ENCODE data around the gene ALG1.
"Not testable (repeated sequence)": the region's sequence is repeated elsewhere in the genome, so short reads cannot be mapped to it uniquely, and the experiment has no call there.

Gene ALG1

DNA sequence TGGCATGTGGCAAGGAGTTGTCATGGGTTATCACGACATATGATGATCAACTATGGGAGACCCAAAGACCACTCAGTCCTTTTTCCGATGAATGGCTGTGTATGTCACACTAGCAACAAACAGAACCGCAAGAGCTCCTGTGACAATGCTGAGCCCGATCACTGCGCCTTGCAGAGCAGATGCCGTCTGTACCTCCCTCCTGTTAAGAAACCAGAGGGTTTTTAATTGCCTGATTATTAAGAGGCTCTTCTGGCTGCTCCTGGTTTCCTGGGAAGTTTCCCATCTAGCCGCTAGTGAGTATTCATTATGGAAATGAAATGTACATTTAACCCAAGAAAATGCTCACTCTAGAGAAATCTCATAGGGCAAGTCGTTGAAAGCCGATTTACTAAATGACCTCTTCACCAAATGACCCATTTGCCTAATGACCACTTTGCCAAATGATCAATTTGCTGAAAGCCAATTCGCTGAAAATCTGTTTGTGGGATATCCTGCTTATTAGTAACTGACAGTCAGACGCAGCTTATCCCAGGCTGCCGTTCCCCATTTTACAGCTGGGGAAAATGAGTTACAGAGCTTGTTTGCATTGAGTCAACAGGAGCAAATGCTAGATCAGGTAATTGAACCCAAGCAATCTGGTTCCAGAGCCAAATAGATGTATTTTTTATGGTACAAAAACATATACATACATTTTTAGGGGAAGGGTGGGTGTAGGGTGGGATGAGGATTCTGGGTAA lies 31.8 kb downstream of the ALG1 start:
- DNase-seq: not testable (repeated sequence)

GRCh38 chr16:5105039-5105438 lies 33.4 kb downstream of the ALG1 start:
- DNase-seq: not testable (repeated sequence)

DNA sequence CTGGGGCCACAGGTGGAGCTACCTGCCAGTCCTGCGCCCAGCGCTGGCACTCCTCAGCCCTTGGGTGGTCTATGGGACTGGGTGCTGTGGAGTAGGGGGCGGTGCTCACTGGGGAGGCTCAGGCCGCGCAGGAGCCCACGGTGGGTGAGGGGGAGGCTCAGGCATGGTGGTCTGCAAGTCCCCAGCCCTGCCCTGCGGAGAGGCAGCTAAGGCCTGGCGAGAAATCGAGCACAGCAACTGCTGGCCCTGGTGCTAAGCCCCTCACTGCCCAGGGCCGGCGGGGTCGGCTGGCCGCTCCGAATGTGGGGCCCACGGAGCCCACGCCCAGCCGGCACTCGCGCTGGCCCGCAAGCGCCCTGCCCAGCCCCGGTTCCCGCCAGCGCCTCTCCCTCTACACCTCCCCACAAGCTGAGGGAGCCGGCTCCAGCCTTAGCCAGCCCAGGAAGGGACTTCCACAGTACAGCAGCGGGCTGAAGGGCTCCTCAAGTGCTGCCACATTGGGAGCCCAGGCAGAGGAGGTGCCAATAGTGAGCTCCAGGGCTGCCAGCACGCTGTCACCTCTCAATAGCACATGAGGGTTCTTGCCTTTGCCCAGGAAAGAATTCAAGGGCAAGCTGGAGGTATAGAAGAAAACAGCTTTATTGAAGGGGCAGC lies 37.0 kb downstream of the ALG1 start:
- no peak for DNase-seq

DNA sequence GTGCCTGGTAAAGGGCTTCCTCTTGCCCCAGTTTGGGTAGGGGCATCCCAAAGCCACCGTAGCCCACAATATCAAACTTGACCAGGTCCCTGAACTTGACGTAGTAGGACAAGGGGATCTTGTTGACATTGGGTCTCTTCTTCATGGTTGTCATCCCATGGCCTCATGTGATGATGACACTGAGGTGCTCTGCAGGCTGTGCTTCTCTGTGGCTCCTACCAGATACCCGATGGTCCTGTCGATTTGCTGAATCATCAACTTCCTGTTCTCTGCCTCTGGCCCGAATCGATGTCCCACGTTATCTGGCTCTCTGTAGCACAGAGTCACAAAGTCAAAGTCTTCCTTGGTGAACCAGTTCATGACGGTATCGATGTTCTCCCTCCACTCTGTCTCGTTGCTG lies 39.3 kb downstream of the ALG1 start:
- not testable (repeated sequence) for DNase-seq

DNA sequence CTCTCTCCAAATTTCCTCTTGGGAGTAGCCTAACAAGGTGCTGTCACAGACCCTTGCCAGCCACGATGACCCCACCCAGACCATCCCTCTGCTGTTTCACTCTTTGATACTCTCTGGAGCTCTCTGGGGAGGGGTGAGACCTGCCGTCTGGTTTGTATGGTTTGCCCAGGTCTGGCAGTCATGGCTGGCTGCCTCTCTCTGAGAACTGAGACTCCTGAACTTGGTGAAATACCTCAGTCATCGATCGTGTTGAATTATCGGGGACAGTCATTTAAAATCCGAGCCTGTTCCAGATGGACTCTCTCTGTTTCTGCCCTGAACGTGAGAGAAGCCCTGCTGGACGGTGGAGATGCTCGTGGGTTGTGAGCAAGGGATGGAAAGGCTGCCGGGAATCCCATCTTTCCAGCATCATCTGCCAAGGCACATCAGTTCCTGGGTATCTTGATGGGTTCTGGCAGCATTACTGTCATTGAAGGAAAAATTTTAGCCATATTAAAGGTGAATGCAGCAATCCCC lies 45.2 kb downstream of the ALG1 start:
- not testable (repeated sequence) for DNase-seq

DNA sequence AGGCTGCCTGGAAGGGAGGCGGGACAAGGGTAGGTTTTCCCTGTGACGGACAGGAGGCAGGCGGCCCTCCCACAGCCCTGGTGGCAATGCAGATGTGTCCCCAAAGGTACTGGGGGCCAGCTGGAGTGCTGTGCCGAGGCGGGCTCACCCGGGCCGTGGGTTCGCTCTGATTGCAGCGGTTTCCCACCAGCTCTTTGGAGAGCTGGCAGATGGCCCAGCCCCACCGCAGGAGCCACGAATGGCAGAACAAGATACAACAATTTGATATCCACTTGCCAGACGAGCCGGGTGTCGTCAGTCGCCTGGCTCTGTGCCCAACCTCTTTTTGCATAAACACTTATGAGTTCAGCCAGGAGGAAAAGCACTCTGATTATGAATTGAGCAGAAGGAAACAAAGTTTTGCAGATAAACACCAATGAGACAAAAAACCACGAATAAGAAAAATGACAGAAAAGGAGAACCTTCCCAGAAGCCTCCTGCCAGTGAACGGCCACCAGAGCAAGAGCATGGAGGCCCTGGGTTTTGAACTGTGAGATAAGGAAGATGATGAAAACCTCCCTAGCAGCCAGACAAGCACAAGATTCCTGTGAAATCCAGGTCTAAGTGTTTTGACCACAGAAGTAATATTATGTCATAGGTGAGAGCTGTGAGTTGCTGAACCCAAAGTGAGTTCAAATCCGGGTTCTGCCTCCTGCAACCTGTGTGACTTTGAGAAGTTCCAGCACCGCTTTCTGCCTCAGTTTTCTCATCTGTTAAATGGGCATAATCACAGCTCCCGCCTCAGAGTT lies 45.9 kb downstream of the ALG1 start:
- peak; percentile 38 for DNase-seq

- not testable (repeated sequence) for DNase-seq
Measured at GRCh38 chr16:5131467-5132004, 59.9 kb downstream of the ALG1 start.

- not testable (repeated sequence) for DNase-seq
Measured at GRCh38 chr16:5132915-5133600, 61.4 kb downstream of the ALG1 start.

DNA sequence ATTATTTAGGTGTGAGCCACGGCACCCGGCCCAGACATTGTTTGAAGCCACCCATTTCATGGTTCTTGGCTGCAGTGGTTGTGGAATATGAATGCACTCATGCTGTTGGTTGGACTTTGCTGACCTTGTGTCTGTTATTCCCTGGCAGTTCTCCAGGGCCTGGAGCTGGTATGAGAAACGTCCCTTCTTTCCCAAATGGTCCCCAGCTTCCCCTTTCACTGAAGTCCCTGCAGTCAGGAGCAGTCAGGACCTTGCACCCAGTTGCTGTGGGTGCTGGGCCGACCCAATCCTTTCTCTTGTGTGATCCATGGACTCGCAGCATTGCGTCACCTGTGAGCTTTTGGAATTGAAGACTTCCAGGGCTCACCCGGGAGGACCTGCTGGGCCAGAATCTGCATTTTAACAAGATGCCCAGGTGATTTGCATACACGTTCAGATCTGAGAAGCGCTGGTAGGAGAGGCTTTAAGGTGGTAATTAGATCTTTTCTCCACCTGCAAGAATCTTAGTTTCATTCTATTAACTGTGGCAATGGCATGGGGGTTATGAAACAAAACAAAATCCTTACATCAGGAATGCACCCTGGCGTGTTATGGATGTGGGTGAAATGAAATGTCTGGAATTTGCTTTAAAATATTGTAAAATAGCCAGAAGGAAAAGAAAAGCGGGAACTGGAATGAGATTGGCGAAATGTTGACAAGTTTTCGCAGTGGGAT lies 63.3 kb downstream of the ALG1 start:
- DNase-seq: not testable (repeated sequence)

All from CD4-positive, alpha-beta T cell treated with Interleukin-21 for 1 hour (primary cell).